Uterus (tissue), 2 donors: Measurements from ENCODE around the gene AIFM2.

Source experiments
- POLR2A ChIP-seq, 2 donors: fragments of 450-650 bp; IDR thresholded peaks; one replicate each; pipeline ENCODE4 v1.6.1; 2016; ENCODE audit warnings: antibody characterized with exemption in 2 of 2, mild to moderate bottlenecking in 1 of 2, moderate library complexity in 1 of 2
- TF ChIP-seq, protein P1 (sequence below), 4 experiments: fragments of 200-600 bp in 2 of 4; fragments of 450-650 bp in 2 of 4; sonication (generic) in 2 of 4; IDR thresholded peaks; one replicate each; pipeline ENCODE4 v1.5.1; 2016 to 2019; ENCODE audit warnings: antibody characterized with exemption in 4 of 4, mild to moderate bottlenecking in 2 of 4, moderate library complexity in 1 of 4

- TF ChIP-seq, protein P1, sequence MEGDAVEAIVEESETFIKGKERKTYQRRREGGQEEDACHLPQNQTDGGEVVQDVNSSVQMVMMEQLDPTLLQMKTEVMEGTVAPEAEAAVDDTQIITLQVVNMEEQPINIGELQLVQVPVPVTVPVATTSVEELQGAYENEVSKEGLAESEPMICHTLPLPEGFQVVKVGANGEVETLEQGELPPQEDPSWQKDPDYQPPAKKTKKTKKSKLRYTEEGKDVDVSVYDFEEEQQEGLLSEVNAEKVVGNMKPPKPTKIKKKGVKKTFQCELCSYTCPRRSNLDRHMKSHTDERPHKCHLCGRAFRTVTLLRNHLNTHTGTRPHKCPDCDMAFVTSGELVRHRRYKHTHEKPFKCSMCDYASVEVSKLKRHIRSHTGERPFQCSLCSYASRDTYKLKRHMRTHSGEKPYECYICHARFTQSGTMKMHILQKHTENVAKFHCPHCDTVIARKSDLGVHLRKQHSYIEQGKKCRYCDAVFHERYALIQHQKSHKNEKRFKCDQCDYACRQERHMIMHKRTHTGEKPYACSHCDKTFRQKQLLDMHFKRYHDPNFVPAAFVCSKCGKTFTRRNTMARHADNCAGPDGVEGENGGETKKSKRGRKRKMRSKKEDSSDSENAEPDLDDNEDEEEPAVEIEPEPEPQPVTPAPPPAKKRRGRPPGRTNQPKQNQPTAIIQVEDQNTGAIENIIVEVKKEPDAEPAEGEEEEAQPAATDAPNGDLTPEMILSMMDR (IDR thresholded peaks at IDR 0.05) = no peak
- no peak for TF ChIP-seq POLR2A (IDR thresholded peaks at IDR 0.05)
These were observed 8.8 kb downstream of the AIFM2 start for GRCh38 chr10:70123817-70124216.
